PC-3 (cell line): ENCODE data around the gene GNL3. TPM values are rescaled to one million over a fixed set of nuclear protein-coding genes. Genes with fewer than 3 reads are reported as not detected.

Experiments used
- ATAC-seq: fragments of 200-7000 bp; cut with Tn5 transposase; 2 replicates; pipeline ENCODE4 v1.9.1; 2020; ENCODE audit warnings: mild to moderate bottlenecking, moderate library complexity
- BruUV-seq: library from RNA; stranded (reverse); fragments of 400-500 nt; replicated peaks from 2 replicates; lab custom pipeline; 2021; lab: Mats Ljungman, UMichigan
- CTCF ChIA-PET: fragments of 300-600 bp; sonication (Branson Sonifier 250); formaldehyde crosslinking; loops from one replicate; lab custom pipeline; 2022; ENCODE audit warnings: antibody characterized with exemption; lab: Charles Lee
- POLR2A ChIA-PET: fragments of 300-600 bp; sonication (Branson Sonifier 250); formaldehyde crosslinking; loops from one replicate; lab custom pipeline; 2022; ENCODE audit warnings: antibody characterized with exemption; ENCODE audit not compliant: unreplicated experiment; lab: Charles Lee
- DNase-seq: peaks from one replicate; pipeline ENCODE4 v3.0.0-alpha.2; 2015
- H2AFZ ChIP-seq: fragments of 300-600 bp; sonication (generic); 2 replicates; pipeline ENCODE4 v1.6.0; 2016; ENCODE audit warnings: antibody characterized with exemption, low read length
- H3F3A ChIP-seq: fragments of 300-600 bp; sonication (generic); one replicate; pipeline ENCODE4 v1.6.0; 2017; ENCODE audit warnings: antibody characterized with exemption, low read length, control low read depth, mild to moderate bottlenecking; ENCODE audit not compliant: unreplicated experiment
- H3K27ac ChIP-seq: fragments of 300-600 bp; sonication (generic); 2 replicates; pipeline ENCODE4 v1.5.1; 2016; ENCODE audit warnings: mild to moderate bottlenecking, low read length
- H3K27me3 ChIP-seq: fragments of 300-600 bp; sonication (generic); 2 replicates; pipeline ENCODE4 v1.6.1; 2016; ENCODE audit warnings: low read length, mixed read lengths
- H3K36me3 ChIP-seq: fragments of 300-600 bp; sonication (generic); 2 replicates; pipeline ENCODE4 v1.6.1; 2016; ENCODE audit warnings: low read depth, mixed run types, low read length, mixed read lengths
- H3K4me1 ChIP-seq: fragments of 300-600 bp; sonication (generic); 2 replicates; pipeline ENCODE4 v1.5.1; 2016; ENCODE audit warnings: low read length; ENCODE audit not compliant: insufficient read depth
- H3K4me2 ChIP-seq: fragments of 300-600 bp; sonication (generic); 2 replicates; pipeline ENCODE4 v1.6.0; 2016; ENCODE audit warnings: low read length
- H3K4me3 ChIP-seq: fragments of 300-600 bp; sonication (generic); 2 replicates; pipeline ENCODE4 v1.5.1; 2016; ENCODE audit warnings: mild to moderate bottlenecking, low read length, mixed read lengths
- H3K79me2 ChIP-seq: fragments of 300-600 bp; sonication (generic); 2 replicates; pipeline ENCODE4 v1.6.1; 2017; ENCODE audit warnings: low read length, mixed read lengths
- H3K9ac ChIP-seq: fragments of 300-600 bp; sonication (generic); 2 replicates; pipeline ENCODE4 v1.6.0; 2016; ENCODE audit warnings: mild to moderate bottlenecking, low read length
- H3K9me2 ChIP-seq: fragments of 300-600 bp; sonication (generic); replicated peaks from 2 replicates; pipeline ENCODE4 v1.6.1; 2016; ENCODE audit warnings: mixed run types, low read length, mixed read lengths
- H3K9me3 ChIP-seq: fragments of 300-600 bp; sonication (generic); 2 replicates; pipeline ENCODE4 v1.6.1; 2016; ENCODE audit warnings: low read length, mixed read lengths
- H4K20me1 ChIP-seq: fragments of 300-600 bp; sonication (generic); 2 replicates; pipeline ENCODE4 v1.6.1; 2016; ENCODE audit warnings: low read length, mixed read lengths
- EZH2 ChIP-seq: fragments of 300-600 bp; sonication (generic); IDR thresholded peaks from one replicate; pipeline ENCODE4 v1.6.1; 2017; ENCODE audit warnings: antibody characterized with exemption, mild to moderate bottlenecking, low read length; ENCODE audit not compliant: unreplicated experiment
- EZH2phosphoT487 ChIP-seq: fragments of 300-600 bp; sonication (generic); IDR thresholded peaks from 2 replicates; pipeline ENCODE4 v1.6.1; 2018; ENCODE audit warnings: mild to moderate bottlenecking, antibody characterized with exemption, low read length, borderline replicate concordance
- intact Hi-C: fragments of 100-400 bp; cut with micrococcal nuclease; formaldehyde crosslinking; loops from 2 replicates; pipeline ENCODE4 v1.9.0; 2023
- total RNA-seq: library from RNA; depleted of rRNA; stranded (reverse); fragments of >200 nt; gene quantifications from 2 replicates; pipeline ENCODE4 v1.2.3, GENCODE V29; 2014
- TF ChIP-seq, protein P1 (sequence below): fragments of 300-600 bp; sonication (generic); conservative IDR thresholded peaks from 2 replicates; pipeline ENCODE4 v1.5.1; 2017; ENCODE audit warnings: antibody characterized with exemption, low read depth, mild to moderate bottlenecking, low read length

GNL3 gene
- total RNA-seq, 1 experiment from 2014 or later, result 219 TPM

DNA sequence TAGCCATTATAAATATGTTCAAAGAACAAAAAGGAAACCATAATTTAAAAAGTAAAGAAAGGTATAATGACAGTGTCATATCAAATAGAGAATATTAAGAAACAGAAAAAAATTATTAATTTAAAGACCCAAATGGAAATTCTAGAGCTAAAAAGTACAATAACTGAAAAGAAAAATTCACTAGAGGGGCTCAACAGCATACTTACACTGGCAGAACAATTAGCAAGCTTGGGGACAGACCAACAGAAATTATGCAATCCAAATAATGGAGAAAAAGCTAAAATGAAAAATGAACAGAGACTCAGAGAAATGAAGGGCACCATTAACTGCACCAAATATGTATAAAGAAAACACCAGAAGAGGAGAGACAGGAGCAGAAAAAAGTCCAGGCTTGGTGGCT is 33.8 kb downstream of the GNL3 start:
- BruUV-seq, result no TSS peak
- no peaks in the 10 kb centered on the region for H3F3A ChIP-seq
- no peaks in the 10 kb centered on the region for H3K9me3 ChIP-seq
- H3K9me2 ChIP-seq, result no peaks in the 10 kb centered on the region
- H3K27ac ChIP-seq, result no peak overlapping the region
- H3K4me2 ChIP-seq, result no peak overlapping the region
- H3K9ac ChIP-seq, result no peak overlapping the region
- no peak overlapping the region for H3K4me3 ChIP-seq
- DNase-seq (no peak), ATAC-seq (no peak)
- no peaks in the 10 kb centered on the region for H3K79me2 ChIP-seq
- no peak for TF ChIP-seq EZH2
- TF ChIP-seq, protein P1, sequence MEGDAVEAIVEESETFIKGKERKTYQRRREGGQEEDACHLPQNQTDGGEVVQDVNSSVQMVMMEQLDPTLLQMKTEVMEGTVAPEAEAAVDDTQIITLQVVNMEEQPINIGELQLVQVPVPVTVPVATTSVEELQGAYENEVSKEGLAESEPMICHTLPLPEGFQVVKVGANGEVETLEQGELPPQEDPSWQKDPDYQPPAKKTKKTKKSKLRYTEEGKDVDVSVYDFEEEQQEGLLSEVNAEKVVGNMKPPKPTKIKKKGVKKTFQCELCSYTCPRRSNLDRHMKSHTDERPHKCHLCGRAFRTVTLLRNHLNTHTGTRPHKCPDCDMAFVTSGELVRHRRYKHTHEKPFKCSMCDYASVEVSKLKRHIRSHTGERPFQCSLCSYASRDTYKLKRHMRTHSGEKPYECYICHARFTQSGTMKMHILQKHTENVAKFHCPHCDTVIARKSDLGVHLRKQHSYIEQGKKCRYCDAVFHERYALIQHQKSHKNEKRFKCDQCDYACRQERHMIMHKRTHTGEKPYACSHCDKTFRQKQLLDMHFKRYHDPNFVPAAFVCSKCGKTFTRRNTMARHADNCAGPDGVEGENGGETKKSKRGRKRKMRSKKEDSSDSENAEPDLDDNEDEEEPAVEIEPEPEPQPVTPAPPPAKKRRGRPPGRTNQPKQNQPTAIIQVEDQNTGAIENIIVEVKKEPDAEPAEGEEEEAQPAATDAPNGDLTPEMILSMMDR, result no peak
- TF ChIP-seq EZH2phosphoT487, result no peak
- intact Hi-C loops, result no loop called here
- CTCF ChIA-PET, result no interaction called here
- H3K36me3 ChIP-seq, result peaks cover 16% of the 10 kb centered on the region; the same call in 1 of the 2 replicates
- no peaks in the 10 kb centered on the region for H4K20me1 ChIP-seq
- POLR2A ChIA-PET, result no interaction called here
- H2AFZ ChIP-seq, result no peak overlapping the region
- no peaks in the 10 kb centered on the region for H3K4me1 ChIP-seq
- no peaks in the 10 kb centered on the region for H3K27me3 ChIP-seq

DNA sequence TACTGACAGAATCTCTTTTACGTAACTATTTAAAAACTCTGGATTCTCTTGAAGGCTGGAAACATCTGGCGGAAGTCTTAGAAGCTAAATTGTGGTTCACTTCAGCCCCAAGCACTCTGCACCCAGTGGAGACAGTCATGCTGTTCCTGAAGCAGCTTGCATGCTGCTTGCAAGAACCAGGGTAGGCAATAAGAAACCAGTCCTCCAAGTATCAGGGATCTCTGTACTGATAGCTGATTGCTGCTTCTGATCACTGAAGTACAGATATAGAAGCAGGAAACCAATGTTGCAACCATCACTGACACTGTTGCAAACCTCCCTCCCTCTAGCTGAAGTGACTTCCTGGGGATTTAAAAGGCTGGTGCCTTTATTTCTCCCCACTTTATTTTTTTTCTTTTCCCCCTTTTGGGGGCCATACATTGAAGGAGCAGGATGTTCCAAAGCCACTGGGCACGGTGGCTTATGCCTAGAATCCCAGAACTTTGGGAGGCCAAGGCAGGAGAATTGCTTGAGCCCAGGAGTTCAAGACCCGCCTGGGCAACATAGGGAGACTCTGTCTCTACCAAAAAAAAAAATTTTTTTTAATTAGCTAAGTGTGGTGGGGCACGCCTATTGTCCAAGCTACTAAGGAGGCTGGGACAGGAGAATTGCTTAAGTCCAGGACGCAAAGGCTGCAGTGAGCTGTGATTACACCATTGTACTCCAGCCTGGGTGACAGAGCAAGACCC is 35.3 kb downstream of the GNL3 start:
- CTCF ChIA-PET, result no interaction called here
- H3K9ac ChIP-seq, result no peak overlapping the region
- BruUV-seq, result no TSS peak
- POLR2A ChIA-PET, result interaction anchor here (0.7 kb wide), 1 partner anchor 62 kb away, joined by 3 read pairs; no protein-coding TSS in a partner anchor
- no peaks in the 10 kb centered on the region for H3K27me3 ChIP-seq
- H3K4me1 ChIP-seq, result no peaks in the 10 kb centered on the region
- DNase-seq, result no peak
- no peak overlapping the region for H2AFZ ChIP-seq
- H3K4me2 ChIP-seq, result no peak overlapping the region
- H3F3A ChIP-seq, result no peaks in the 10 kb centered on the region
- no peak overlapping the region for H3K27ac ChIP-seq
- TF ChIP-seq EZH2 (no peak), EZH2phosphoT487 (no peak)
- TF ChIP-seq, protein P1, result no peak
- H3K36me3 ChIP-seq, result peaks cover 16% of the 10 kb centered on the region; the same call in 1 of the 2 replicates
- no peaks in the 10 kb centered on the region for H3K9me2 ChIP-seq
- no peak for ATAC-seq
- intact Hi-C loops, result no loop called here
- H3K4me3 ChIP-seq, result no peak overlapping the region
- no peaks in the 10 kb centered on the region for H3K9me3 ChIP-seq
- H4K20me1 ChIP-seq, result no peaks in the 10 kb centered on the region
- no peaks in the 10 kb centered on the region for H3K79me2 ChIP-seq

DNA sequence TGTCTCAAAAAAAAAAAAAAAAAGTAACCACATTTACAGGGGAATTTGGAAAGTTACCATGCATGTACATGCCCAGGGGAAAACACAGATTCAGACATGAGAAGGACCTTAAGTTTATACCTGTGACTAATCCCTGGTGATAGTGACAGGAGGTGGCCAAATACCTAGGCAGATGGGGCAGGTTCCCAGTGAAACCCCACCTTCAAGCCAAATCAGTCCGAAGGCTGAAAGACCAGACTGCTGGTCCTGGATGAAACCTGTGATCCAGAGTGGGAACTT is 35.8 kb downstream of the GNL3 start:
- Histone ChIP-seq H3K9ac (no peak overlapping the region), H3K4me1 (no peaks in the 10 kb centered on the region), H3K9me3 (no peaks in the 10 kb centered on the region), H3K79me2 (no peaks in the 10 kb centered on the region), H2AFZ (no peak overlapping the region), H3F3A (no peaks in the 10 kb centered on the region), H3K27ac (no peak overlapping the region), H3K36me3 (peaks cover 16% of the 10 kb centered on the region; the same call in 1 of the 2 replicates), H3K27me3 (no peaks in the 10 kb centered on the region), H3K4me2 (no peak overlapping the region), H3K9me2 (no peaks in the 10 kb centered on the region), H3K4me3 (no peak overlapping the region), H4K20me1 (no peaks in the 10 kb centered on the region)
- DNase-seq (no peak), ATAC-seq (no peak)
- no peak for TF ChIP-seq EZH2phosphoT487
- no peak for TF ChIP-seq EZH2
- TF ChIP-seq, protein P1, result no peak
- POLR2A ChIA-PET, result no interaction called here
- CTCF ChIA-PET, result no interaction called here
- intact Hi-C loops, result no loop called here
- BruUV-seq, result no TSS peak
